Measurements from ENCODE around the gene TM2D3.

DNA sequence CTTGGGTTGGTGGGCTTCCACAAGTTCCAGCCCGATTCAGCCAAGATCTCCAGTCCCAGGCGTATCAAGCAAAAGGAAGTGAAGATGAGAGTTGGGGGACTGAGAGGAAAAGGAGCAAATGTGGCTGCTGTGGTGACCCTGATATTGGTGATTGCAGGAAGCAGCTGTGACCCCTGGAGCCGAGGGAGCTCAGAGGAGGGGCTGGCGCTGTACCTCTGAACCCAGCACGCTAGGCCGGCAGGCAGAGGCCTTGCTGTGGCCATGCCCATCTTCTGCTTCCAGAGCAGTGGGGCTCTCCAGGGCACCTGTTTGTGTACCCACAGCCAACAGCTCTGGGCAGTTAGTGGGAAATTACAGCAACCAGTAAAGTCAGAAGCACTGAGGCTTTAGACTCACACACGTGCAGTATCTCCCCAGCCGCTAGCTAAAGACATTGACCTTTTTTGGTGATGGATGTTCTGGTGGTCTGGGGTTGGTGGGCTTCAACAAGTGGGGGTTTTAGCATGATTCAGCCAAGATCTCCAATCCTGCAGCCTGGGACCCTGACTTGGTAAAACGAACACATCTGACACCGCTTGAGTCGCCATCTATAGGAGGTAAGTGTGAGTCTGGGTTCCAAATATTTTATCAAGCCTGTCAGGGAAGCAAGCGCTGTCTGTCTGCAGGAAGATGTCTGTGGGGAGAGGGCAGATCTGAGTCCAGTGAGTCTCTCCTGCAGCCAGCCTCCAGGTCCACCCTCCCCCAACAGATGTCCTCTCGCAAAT, 33.1 kb downstream of the TM2D3 start:
- TF ChIP-seq, protein P1, sequence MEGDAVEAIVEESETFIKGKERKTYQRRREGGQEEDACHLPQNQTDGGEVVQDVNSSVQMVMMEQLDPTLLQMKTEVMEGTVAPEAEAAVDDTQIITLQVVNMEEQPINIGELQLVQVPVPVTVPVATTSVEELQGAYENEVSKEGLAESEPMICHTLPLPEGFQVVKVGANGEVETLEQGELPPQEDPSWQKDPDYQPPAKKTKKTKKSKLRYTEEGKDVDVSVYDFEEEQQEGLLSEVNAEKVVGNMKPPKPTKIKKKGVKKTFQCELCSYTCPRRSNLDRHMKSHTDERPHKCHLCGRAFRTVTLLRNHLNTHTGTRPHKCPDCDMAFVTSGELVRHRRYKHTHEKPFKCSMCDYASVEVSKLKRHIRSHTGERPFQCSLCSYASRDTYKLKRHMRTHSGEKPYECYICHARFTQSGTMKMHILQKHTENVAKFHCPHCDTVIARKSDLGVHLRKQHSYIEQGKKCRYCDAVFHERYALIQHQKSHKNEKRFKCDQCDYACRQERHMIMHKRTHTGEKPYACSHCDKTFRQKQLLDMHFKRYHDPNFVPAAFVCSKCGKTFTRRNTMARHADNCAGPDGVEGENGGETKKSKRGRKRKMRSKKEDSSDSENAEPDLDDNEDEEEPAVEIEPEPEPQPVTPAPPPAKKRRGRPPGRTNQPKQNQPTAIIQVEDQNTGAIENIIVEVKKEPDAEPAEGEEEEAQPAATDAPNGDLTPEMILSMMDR (IDR thresholded peaks at IDR 0.05), result no peak
- TF ChIP-seq POLR2A (IDR thresholded peaks at IDR 0.05), result no peak
